H9 (cell line): ENCODE results near the gene EHBP1. TPM values are rescaled to one million over a fixed set of nuclear protein-coding genes. Genes with fewer than 3 reads are reported as not detected.

Experiments
- DNase-seq: peaks from one replicate; pipeline ENCODE4 v3.0.0-alpha.2; 2017
- H2AFZ ChIP-seq: one replicate; pipeline ENCODE4 v1.6.1; 2013; ENCODE audit warnings: mild to moderate bottlenecking, low read length, control low read depth, moderate library complexity
- H2AK5ac ChIP-seq: 2 replicates; pipeline ENCODE4 v1.6.1; 2013; ENCODE audit warnings: low read length, control low read depth, mixed read lengths; ENCODE audit not compliant: insufficient read length
- H2BK120ac ChIP-seq: one replicate; pipeline ENCODE4 v1.6.1; 2013; ENCODE audit warnings: low read depth, mild to moderate bottlenecking, low read length, control low read depth, inconsistent platforms; ENCODE audit not compliant: poor library complexity, severe bottlenecking
- H2BK12ac ChIP-seq: 2 replicates; pipeline ENCODE4 v1.6.1; 2013; ENCODE audit warnings: low read length, control low read depth, mixed read lengths, low read depth; ENCODE audit not compliant: insufficient read length
- H2BK15ac ChIP-seq: 2 replicates; pipeline ENCODE4 v1.6.1; 2013; ENCODE audit warnings: low read depth, low read length, control low read depth
- H2BK20ac ChIP-seq: one replicate; pipeline ENCODE4 v1.6.1; 2013; ENCODE audit warnings: low read depth, mild to moderate bottlenecking, low read length, control low read depth, inconsistent platforms; ENCODE audit not compliant: poor library complexity, severe bottlenecking
- H2BK5ac ChIP-seq: 2 replicates; pipeline ENCODE4 v1.6.1; 2013; ENCODE audit warnings: low read length, control low read depth, mixed read lengths; ENCODE audit not compliant: insufficient read length
- H3K14ac ChIP-seq: 2 replicates; pipeline ENCODE4 v1.6.1; 2013; ENCODE audit warnings: low read length, control low read depth; ENCODE audit not compliant: insufficient read depth
- H3K18ac ChIP-seq: 2 replicates; pipeline ENCODE4 v1.6.1; 2013; ENCODE audit warnings: low read depth, mild to moderate bottlenecking, mixed read lengths, low read length, control low read depth; ENCODE audit not compliant: insufficient read length
- H3K23ac ChIP-seq: 2 replicates; pipeline ENCODE4 v1.6.1; 2013; ENCODE audit warnings: low read length, control low read depth, mixed read lengths, low read depth; ENCODE audit not compliant: insufficient read length
- H3K23me2 ChIP-seq: 2 replicates; pipeline ENCODE4 v1.6.1; 2013; ENCODE audit warnings: low read depth, mild to moderate bottlenecking, mixed read lengths, low read length, control low read depth; ENCODE audit not compliant: insufficient read length, poor library complexity, severe bottlenecking
- H3K27ac ChIP-seq: 2 replicates; pipeline ENCODE4 v1.5.1; 2013; ENCODE audit warnings: low read length, control low read depth, mixed read lengths, low read depth; ENCODE audit not compliant: insufficient read length
- H3K27me3 ChIP-seq: 2 replicates; pipeline ENCODE4 v1.6.1; 2013; ENCODE audit warnings: low read length, control low read depth, inconsistent platforms; ENCODE audit not compliant: insufficient read depth
- H3K4ac ChIP-seq: 2 replicates; pipeline ENCODE4 v1.6.1; 2013; ENCODE audit warnings: low read depth, mild to moderate bottlenecking, control low read depth, inconsistent platforms, low read length, moderate library complexity
- H3K4me1 ChIP-seq: 2 replicates; pipeline ENCODE4 v1.6.1; 2013; ENCODE audit warnings: low read length, control low read depth, inconsistent platforms; ENCODE audit not compliant: insufficient read depth
- H3K4me2 ChIP-seq: 2 replicates; pipeline ENCODE4 v1.6.1; 2013; ENCODE audit warnings: low read length, control low read depth, mixed read lengths; ENCODE audit not compliant: insufficient read length, insufficient read depth
- H3K56ac ChIP-seq: 2 replicates; pipeline ENCODE4 v1.6.1; 2013; ENCODE audit warnings: low read depth, mild to moderate bottlenecking, mixed read lengths, low read length, control low read depth; ENCODE audit not compliant: insufficient read length
- H3K79me1 ChIP-seq: 2 replicates; pipeline ENCODE4 v1.6.1; 2013; ENCODE audit warnings: low read depth, mild to moderate bottlenecking, moderate library complexity, low read length, control low read depth, inconsistent platforms; ENCODE audit not compliant: insufficient read depth, poor library complexity, severe bottlenecking
- H3K79me2 ChIP-seq: 2 replicates; pipeline ENCODE4 v1.6.1; 2013; ENCODE audit warnings: low read length, control low read depth, inconsistent platforms; ENCODE audit not compliant: insufficient read depth
- H3K9ac ChIP-seq: 2 replicates; pipeline ENCODE4 v1.6.1; 2013; ENCODE audit warnings: low read length, control low read depth, mixed read lengths; ENCODE audit not compliant: insufficient read length; ENCODE audit errors: extremely low read depth
- H3K9me3 ChIP-seq: one replicate; pipeline ENCODE4 v1.6.1; 2013; ENCODE audit warnings: low read depth, low read length, inconsistent platforms; ENCODE audit not compliant: control insufficient read depth
- H3T11ph ChIP-seq: one replicate; pipeline ENCODE4 v1.6.1; 2013; ENCODE audit warnings: mild to moderate bottlenecking, low read length, control low read depth, inconsistent platforms
- H4K20me1 ChIP-seq: one replicate; pipeline ENCODE4 v1.6.1; 2013; ENCODE audit not compliant: control insufficient read depth, insufficient read length, insufficient read depth
- H4K5ac ChIP-seq: 2 replicates; pipeline ENCODE4 v1.6.1; 2013; ENCODE audit warnings: low read depth, mild to moderate bottlenecking, mixed read lengths, low read length, control low read depth; ENCODE audit not compliant: insufficient read length
- H4K8ac ChIP-seq: replicated peaks from 2 replicates; pipeline ENCODE4 v1.6.1; 2013; ENCODE audit warnings: low read length, control low read depth, mixed read lengths, low read depth; ENCODE audit not compliant: insufficient read length
- H4K91ac ChIP-seq: 2 replicates; pipeline ENCODE4 v1.6.1; 2013; ENCODE audit warnings: low read depth, mild to moderate bottlenecking, moderate library complexity, mixed read lengths, low read length, control low read depth; ENCODE audit not compliant: insufficient read length
- H3K27ac Mint-ChIP-seq, 3 experiments: 2 replicates in 2 of 3; 3 replicates in 1 of 3; pipeline ENCODE4 v1.8.0; 2020 to 2021; ENCODE audit warnings: mixed read lengths in 3 of 3, mild to moderate bottlenecking in 1 of 3, moderate library complexity in 1 of 3
- H3K27me3 Mint-ChIP-seq: 2 replicates; pipeline ENCODE4 v1.8.0; 2021; ENCODE audit warnings: low read depth, mild to moderate bottlenecking, moderate library complexity, mixed read lengths
- H3K36me3 Mint-ChIP-seq, 3 experiments: 2 replicates in 2 of 3; 3 replicates in 1 of 3; pipeline ENCODE4 v1.8.0; 2020 to 2021; ENCODE audit warnings: low read depth in 3 of 3, mixed read lengths in 3 of 3; ENCODE audit not compliant: insufficient read depth in 1 of 3
- H3K4me1 Mint-ChIP-seq, 2 experiments: 2 replicates each; pipeline ENCODE4 v1.8.0; 2020; ENCODE audit warnings: mixed read lengths in 2 of 2
- H3K4me3 Mint-ChIP-seq, 2 experiments: 2 replicates in 1 of 2; 3 replicates in 1 of 2; pipeline ENCODE4 v1.8.0; 2020 to 2021; ENCODE audit warnings: mild to moderate bottlenecking in 2 of 2, mixed read lengths in 2 of 2, moderate library complexity in 1 of 2
- H3K9me3 Mint-ChIP-seq, 2 experiments: 2 replicates in 1 of 2; 3 replicates in 1 of 2; pipeline ENCODE4 v1.8.0; 2020; ENCODE audit warnings: mild to moderate bottlenecking in 2 of 2, mixed read lengths in 2 of 2, moderate library complexity in 1 of 2
- CTCF ChIP-seq: fragments of 200-600 bp; sonication (generic); conservative IDR thresholded peaks from 3 replicates; pipeline ENCODE4 v1.8.0; 2021; ENCODE audit warnings: antibody characterized with exemption, mild to moderate bottlenecking
- WGBS: extraction: QIAGEN DNeasy Blood & Tissue Kit; methylation state at CpG from one replicate; pipeline ENCODE4 v1.1.7; 2013; ENCODE audit warnings: missing lambda C conversion rate, low lambda C conversion rate, mixed read lengths; ENCODE audit not compliant: insufficient read length; ENCODE audit errors: extremely low coverage; 5-methylcytosine and 5-hydroxymethylcytosine counted together
- total RNA-seq: library from RNA; stranded (reverse); gene quantifications from 2 replicates; pipeline ENCODE4 v1.2.1, GENCODE V29; 2021

The EHBP1 gene
- total RNA-seq, 1 experiment from 2014 or later: 35.6 TPM

DNA sequence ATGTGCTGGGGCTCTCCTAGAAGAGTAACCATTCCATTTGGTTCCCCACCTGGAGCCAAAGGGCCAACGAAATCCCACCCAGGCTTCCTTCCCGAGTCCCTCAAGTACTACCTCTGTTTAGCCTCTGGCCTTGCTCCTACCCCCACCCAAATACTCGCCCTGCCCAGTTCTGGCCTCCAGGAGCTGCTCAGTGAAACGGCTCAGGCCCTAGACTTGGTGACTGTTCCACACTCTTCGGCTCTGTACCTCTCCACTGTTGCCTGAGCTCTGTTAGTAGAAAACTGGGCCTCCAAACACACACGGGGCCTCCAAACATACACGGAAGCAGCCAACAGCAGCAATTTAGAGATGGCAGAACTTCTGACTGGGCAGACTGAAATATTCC lies 349.3 kb downstream of the EHBP1 start:
- TF ChIP-seq CTCF: no peak
- Histone ChIP-seq H3K9me3 (no peaks in the 10 kb centered on the region), H3K23me2 (peaks cover 46% of the 10 kb centered on the region), H2BK120ac (no peak overlapping the region), H3K56ac (no peak overlapping the region), H2AFZ (no peak overlapping the region), H2BK15ac (no peak overlapping the region), H4K5ac (no peak overlapping the region), H3K4me2 (peak overlapping the region; percentile 74), H2BK5ac (no peak overlapping the region), H2BK12ac (no peak overlapping the region), H4K8ac (no peak overlapping the region), H3K4me1 (peaks cover 10% of the 10 kb centered on the region; the same call in 1 of the 2 replicates), H3K14ac (no peak overlapping the region), H4K91ac (no peak overlapping the region), H4K20me1 (peaks cover 5% of the 10 kb centered on the region), H3K18ac (no peak overlapping the region), H3K27ac (no peak overlapping the region), H3K27me3 (peaks cover 82% of the 10 kb centered on the region), H3K4ac (no peak overlapping the region), H2AK5ac (no peak overlapping the region), H3K23ac (no peak overlapping the region), H3K79me1 (no peaks in the 10 kb centered on the region), H3K79me2 (no peaks in the 10 kb centered on the region), H2BK20ac (no peak overlapping the region), H3K9ac (no peak overlapping the region), H3T11ph (no peak overlapping the region)
- Mint-ChIP-seq H3K9me3 (peaks cover 0 to 9% of the 10 kb centered on the region in 2 experiments; a peak in 3 of 5 replicates), H3K27me3 (peaks cover 95% of the 10 kb centered on the region), H3K36me3 (peaks cover 0 to 2% (median 0%) of the 10 kb centered on the region in 3 experiments; a peak in 2 of 7 replicates), H3K4me1 (peaks cover 55 to 67% of the 10 kb centered on the region in 2 experiments), H3K4me3 (peak overlapping the region; percentile 47 to 81), H3K27ac (no peak overlapping the region; a peak in 1 of 7 replicates)
- no CpG with 5 or more reads among the region's 7 CpGs for WGBS
- no peak for DNase-seq
